Tongue (tissue), 2 donors: ENCODE measurements around the gene PHF5A. TPM values are rescaled to one million over a fixed set of nuclear protein-coding genes. Genes with fewer than 3 reads are reported as not detected.

Source experiments
- DNase-seq: peaks from one replicate; pipeline ENCODE4 v3.0.0-alpha.2; 2015
- total RNA-seq: library from RNA; depleted of rRNA; stranded (reverse); fragments of >200 nt; gene quantifications from one replicate; pipeline ENCODE4 v1.2.3, GENCODE V29; 2014

Gene PHF5A
- total RNA-seq, 1 donor from 2014 or later: 37.1 TPM

- no peak for DNase-seq
Measured at GRCh38 chr22:41411021-41411851, 57.3 kb downstream of the PHF5A start.

DNA sequence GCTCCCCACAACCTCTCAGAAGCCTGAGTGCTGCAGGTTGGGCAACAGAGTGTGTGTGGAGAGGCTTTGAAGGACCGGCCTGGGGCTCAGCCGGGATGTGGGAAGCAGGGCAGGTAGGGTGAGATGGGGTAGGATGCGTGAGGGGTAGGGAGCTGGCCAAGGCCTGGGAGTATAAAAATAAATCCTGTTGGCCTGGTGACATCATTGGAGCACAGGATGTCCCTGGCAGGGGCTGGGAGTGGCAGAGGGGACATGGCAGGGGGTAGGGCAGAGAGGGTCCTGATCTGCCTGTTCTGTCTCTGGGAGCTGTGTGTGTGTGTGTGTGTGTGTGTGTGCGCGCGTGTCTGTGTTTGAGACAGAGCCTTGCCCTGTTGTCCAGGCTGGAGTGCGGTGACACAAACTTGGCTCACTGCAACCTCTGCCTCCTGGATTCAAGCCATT lies 58.2 kb downstream of the PHF5A start:
- DNase-seq: no peak

Other genes starting within 250 kb of the PHF5A start
- gene CHADL, start 227.8 kb downstream of the PHF5A start, total RNA-seq: 5.9 TPM
- 30.4 TPM for gene RANGAP1, start 182.5 kb downstream of the PHF5A start, total RNA-seq
- gene ZC3H7B, start 167.2 kb downstream of the PHF5A start, total RNA-seq: 37.8 TPM
- 14.5 TPM for gene TEF, start 86.8 kb downstream of the PHF5A start, total RNA-seq
- 46.2 TPM for gene TOB2, start 21.9 kb downstream of the PHF5A start, total RNA-seq
- gene ACO2, start 425 bp upstream of the PHF5A start, total RNA-seq: 207 TPM
- 12.9 TPM for gene POLR3H, start 75.8 kb upstream of the PHF5A start, total RNA-seq
- 2.2 TPM for gene CSDC2, start 92.3 kb upstream of the PHF5A start, total RNA-seq
- 22.9 TPM for gene PMM1, start 121.1 kb upstream of the PHF5A start, total RNA-seq
- 30.4 TPM for gene DESI1, start 152.4 kb upstream of the PHF5A start, total RNA-seq
- 240 TPM for gene XRCC6, start 152.6 kb upstream of the PHF5A start, total RNA-seq
- 68.6 TPM for gene SNU13, start 220.2 kb upstream of the PHF5A start, total RNA-seq
- gene MEI1, start 230.8 kb upstream of the PHF5A start, total RNA-seq: not detected